ENCODE measurements around the gene CH25H. TPM values are rescaled to one million over a fixed set of nuclear protein-coding genes. Genes with fewer than 3 reads are reported as not detected.
"Not testable (repeated sequence)": the region's sequence is repeated elsewhere in the genome, so short reads cannot be mapped to it uniquely, and the experiment has no call there.

CH25H gene
- total RNA-seq, 1 experiment from 2014 or later = 1.0 TPM

GRCh38 chr10:89248990-89249389 is 41.9 kb upstream of the CH25H start:
- peaks cover 0 to 17% (median 3%) of the 10 kb centered on the region in 3 experiments; a peak in 4 of 7 replicates for H3K36me3 Mint-ChIP-seq (ENCODE audit: insufficient read depth in 1 of 3, low read depth in 3 of 3)
- no peak overlapping the region for H4K5ac ChIP-seq (ENCODE audit: insufficient read length, low read depth, low read length)
- peaks cover 21 to 22% of the 10 kb centered on the region in 2 experiments for H3K4me1 Mint-ChIP-seq
- no peak overlapping the region for H2BK12ac ChIP-seq (ENCODE audit: insufficient read length, low read depth, low read length)
- no peak overlapping the region for H3K56ac ChIP-seq (ENCODE audit: insufficient read length, low read depth, low read length)
- no peaks in the 10 kb centered on the region for H3K4me1 ChIP-seq (ENCODE audit: insufficient read depth, low read length)
- H3K9me3 Mint-ChIP-seq = peaks cover 17 to 18% of the 10 kb centered on the region in 2 experiments
- no peak overlapping the region for H2BK120ac ChIP-seq (ENCODE audit: low read depth, low read length, poor library complexity, severe bottlenecking)
- H3T11ph ChIP-seq (ENCODE audit: low read length) = no peak overlapping the region
- no peak overlapping the region for H3K27ac Mint-ChIP-seq
- H2AK5ac ChIP-seq (ENCODE audit: insufficient read length, low read length) = no peak overlapping the region
- H4K91ac ChIP-seq (ENCODE audit: insufficient read length, low read depth, low read length) = no peak overlapping the region
- H3K27ac ChIP-seq (ENCODE audit: insufficient read length, low read depth, low read length) = no peak overlapping the region
- no peak overlapping the region for H3K4me2 ChIP-seq (ENCODE audit: insufficient read depth, insufficient read length, low read length)
- H3K18ac ChIP-seq (ENCODE audit: insufficient read length, low read depth, low read length) = no peak overlapping the region
- H4K20me1 ChIP-seq (ENCODE audit: control insufficient read depth, insufficient read depth, insufficient read length) = no peaks in the 10 kb centered on the region
- no peak for DNase-seq
- H3K23me2 ChIP-seq (ENCODE audit: insufficient read length, low read depth, low read length, poor library complexity, severe bottlenecking) = peaks cover 6% of the 10 kb centered on the region
- H4K8ac ChIP-seq (replicated peaks; ENCODE audit: insufficient read length, low read depth, low read length) = no peak overlapping the region
- no peak overlapping the region for H3K4ac ChIP-seq (ENCODE audit: low read depth, low read length)
- no peak overlapping the region for H3K23ac ChIP-seq (ENCODE audit: insufficient read length, low read depth, low read length)
- no peaks in the 10 kb centered on the region; the same call in 1 of the 2 replicates for H3K79me2 ChIP-seq (ENCODE audit: insufficient read depth, low read length)
- no peak for TF ChIP-seq CTCF (conservative IDR thresholded peaks at IDR 0.05)
- no peaks in the 10 kb centered on the region for H3K27me3 ChIP-seq (ENCODE audit: insufficient read depth, low read length)
- H2BK15ac ChIP-seq (ENCODE audit: low read depth, low read length) = no peak overlapping the region
- no peak overlapping the region for H2AFZ ChIP-seq (ENCODE audit: low read length)
- H2BK20ac ChIP-seq (ENCODE audit: low read depth, low read length, poor library complexity, severe bottlenecking) = no peak overlapping the region
- H3K14ac ChIP-seq (ENCODE audit: insufficient read depth, low read length) = no peak overlapping the region
- H3K9me3 ChIP-seq (ENCODE audit: control insufficient read depth, low read depth, low read length) = peaks cover 6% of the 10 kb centered on the region
- no peak overlapping the region for H2BK5ac ChIP-seq (ENCODE audit: insufficient read length, low read length)
- H3K4me3 Mint-ChIP-seq = no peak overlapping the region
- peaks cover 6% of the 10 kb centered on the region for H3K27me3 Mint-ChIP-seq (ENCODE audit: low read depth)
- no peak overlapping the region for H3K9ac ChIP-seq (ENCODE audit: extremely low read depth, insufficient read length, low read length)
- WGBS (ENCODE audit: extremely low coverage, insufficient read length, low lambda C conversion rate) = no CpG with 5 or more reads among the region's 3 CpGs
- H3K79me1 ChIP-seq (ENCODE audit: insufficient read depth, low read depth, low read length, poor library complexity, severe bottlenecking) = no peaks in the 10 kb centered on the region

- H3K9me3 ChIP-seq (ENCODE audit: control insufficient read depth, low read depth, low read length); H3K23me2 ChIP-seq (ENCODE audit: insufficient read length, low read depth, low read length, poor library complexity, severe bottlenecking); H3K4me3 Mint-ChIP-seq; H2BK15ac ChIP-seq (ENCODE audit: low read depth, low read length); H3K9me3 Mint-ChIP-seq; H2BK5ac ChIP-seq (ENCODE audit: insufficient read length, low read length); DNase-seq; H2BK120ac ChIP-seq (ENCODE audit: low read depth, low read length, poor library complexity, severe bottlenecking); H3K4ac ChIP-seq (ENCODE audit: low read depth, low read length); H3K56ac ChIP-seq (ENCODE audit: insufficient read length, low read depth, low read length); H3K23ac ChIP-seq (ENCODE audit: insufficient read length, low read depth, low read length); H4K5ac ChIP-seq (ENCODE audit: insufficient read length, low read depth, low read length); H2AK5ac ChIP-seq (ENCODE audit: insufficient read length, low read length); H3T11ph ChIP-seq (ENCODE audit: low read length); H2BK20ac ChIP-seq (ENCODE audit: low read depth, low read length, poor library complexity, severe bottlenecking); H3K18ac ChIP-seq (ENCODE audit: insufficient read length, low read depth, low read length); H3K14ac ChIP-seq (ENCODE audit: insufficient read depth, low read length); H4K8ac ChIP-seq (replicated peaks; ENCODE audit: insufficient read length, low read depth, low read length); H3K4me2 ChIP-seq (ENCODE audit: insufficient read depth, insufficient read length, low read length); H3K27ac Mint-ChIP-seq; H2BK12ac ChIP-seq (ENCODE audit: insufficient read length, low read depth, low read length); H3K4me1 ChIP-seq (ENCODE audit: insufficient read depth, low read length); H4K20me1 ChIP-seq (ENCODE audit: control insufficient read depth, insufficient read depth, insufficient read length); H3K9ac ChIP-seq (ENCODE audit: extremely low read depth, insufficient read length, low read length); H3K36me3 Mint-ChIP-seq (ENCODE audit: insufficient read depth in 1 of 3, low read depth in 3 of 3); H3K27me3 ChIP-seq (ENCODE audit: insufficient read depth, low read length); H4K91ac ChIP-seq (ENCODE audit: insufficient read length, low read depth, low read length); H3K27ac ChIP-seq (ENCODE audit: insufficient read length, low read depth, low read length); H3K79me1 ChIP-seq (ENCODE audit: insufficient read depth, low read depth, low read length, poor library complexity, severe bottlenecking); H3K79me2 ChIP-seq (ENCODE audit: insufficient read depth, low read length); H2AFZ ChIP-seq (ENCODE audit: low read length); H3K27me3 Mint-ChIP-seq (ENCODE audit: low read depth): not testable (repeated sequence)
- no CpG with 5 or more reads among the region's 2 CpGs for WGBS (ENCODE audit: extremely low coverage, insufficient read length, low lambda C conversion rate)
- H3K4me1 Mint-ChIP-seq = peaks cover 33 to 34% of the 10 kb centered on the region in 2 experiments
Observed at GRCh38 chr10:89247623-89248022, 40.5 kb upstream of the CH25H start.

All from H9 (cell line).